SK-N-SH (cell line): ENCODE results near the gene ZBTB16. TPM values are rescaled to one million over a fixed set of nuclear protein-coding genes. Genes with fewer than 3 reads are reported as not detected.

ENCODE experiments used
- CTCF ChIA-PET: fragments of 300-600, 350-600 bp; formaldehyde crosslinking; extraction: SDS; loops from one replicate; lab custom pipeline; 2021; lab: Yijun Ruan, JAX
- POLR2A ChIA-PET: fragments of 350-600 bp; sonication (Branson Sonifier 250); formaldehyde crosslinking; extraction: SDS; loops from one replicate; lab custom pipeline; 2020; ENCODE audit warnings: antibody characterized with exemption, inconsistent platforms; lab: Yijun Ruan, JAX
- DNase-seq: peaks from one replicate; pipeline ENCODE4 v3.0.0; 2012
- H2AFZ ChIP-seq: fragments of 200-600 bp; sonication (generic); 2 replicates; pipeline ENCODE4 v1.8.1; 2016; ENCODE audit warnings: antibody characterized with exemption, mild to moderate bottlenecking, low read depth
- H3F3A ChIP-seq: fragments of 200-600 bp; sonication (generic); replicated peaks from 2 replicates; pipeline ENCODE3; 2016; ENCODE audit warnings: antibody characterized with exemption, mild to moderate bottlenecking; ENCODE audit not compliant: insufficient read depth
- H3K27ac ChIP-seq, 2 experiments: fragments of 200-500 bp in 1 of 2; fragments of 200-600 bp in 1 of 2; sonication (Bioruptor generic) in 1 of 2; sonication (generic), shearing (Covaris generic) in 1 of 2; 2 replicates each; pipeline versions ENCODE4 v1.5.1 to v1.6.1; 2014 to 2016; ENCODE audit warnings: low read depth in 2 of 2, inconsistent platforms in 1 of 2, low read length in 1 of 2, mild to moderate bottlenecking in 1 of 2, mixed read lengths in 1 of 2
- H3K27me3 ChIP-seq: fragments of 200-600 bp; sonication (generic), shearing (Covaris generic); 2 replicates; pipeline ENCODE4 v1.6.1; 2016; ENCODE audit warnings: mixed run types; ENCODE audit not compliant: insufficient read depth
- H3K36me3 ChIP-seq, 2 experiments: fragments of 200-500 bp in 1 of 2; fragments of 200-600 bp in 1 of 2; sonication (Bioruptor generic) in 1 of 2; sonication (generic) in 1 of 2; replicated peaks in 1 of 2; 2 replicates each; pipeline versions ENCODE3 to v1.5.1; 2014 to 2016; ENCODE audit warnings: low read length in 1 of 2, mild to moderate bottlenecking in 1 of 2; ENCODE audit not compliant: insufficient read depth in 2 of 2, control insufficient read depth in 1 of 2
- H3K4me1 ChIP-seq, 2 experiments: fragments of 200-500 bp in 1 of 2; fragments of 200-600 bp in 1 of 2; sonication (Bioruptor generic) in 1 of 2; sonication (generic), shearing (Covaris generic) in 1 of 2; 2 replicates each; pipeline versions ENCODE4 v1.5.1 to v1.6.1; 2014 to 2016; ENCODE audit warnings: low read depth in 1 of 2, low read length in 1 of 2, mixed run types in 1 of 2; ENCODE audit not compliant: insufficient read depth in 2 of 2, control insufficient read depth in 1 of 2
- H3K4me2 ChIP-seq: fragments of 200-600 bp; sonication (generic), shearing (Covaris generic); 2 replicates; pipeline ENCODE4 v1.6.1; 2017; ENCODE audit warnings: mixed run types
- H3K4me3 ChIP-seq, 2 experiments: fragments of 200-500 bp in 1 of 2; fragments of 200-600 bp in 1 of 2; sonication (Bioruptor generic) in 1 of 2; sonication (generic), shearing (Covaris generic) in 1 of 2; 2 replicates each; pipeline versions ENCODE4 v1.5.1 to v1.8.1; 2014 to 2016; ENCODE audit warnings: low read depth in 2 of 2, inconsistent platforms in 1 of 2, low read length in 1 of 2, mild to moderate bottlenecking in 1 of 2, mixed read lengths in 1 of 2, moderate library complexity in 1 of 2
- H3K79me2 ChIP-seq: fragments of 200-600 bp; sonication (generic); 2 replicates; pipeline ENCODE4 v1.8.1; 2017; ENCODE audit warnings: mild to moderate bottlenecking; ENCODE audit not compliant: insufficient read depth
- H3K9ac ChIP-seq: fragments of 200-600 bp; sonication (generic); 2 replicates; pipeline ENCODE4 v1.6.1; 2017; ENCODE audit warnings: mixed run types
- H3K9me2 ChIP-seq: fragments of 200-600 bp; sonication (generic); 2 replicates; pipeline ENCODE4 v1.6.1; 2017; ENCODE audit warnings: mixed run types
- H3K9me3 ChIP-seq: fragments of 200-600 bp; sonication (generic); 2 replicates; pipeline ENCODE4 v1.6.1; 2017; ENCODE audit warnings: mixed run types, mild to moderate bottlenecking, moderate library complexity
- H4K20me1 ChIP-seq: fragments of 200-600 bp; sonication (generic); 2 replicates; pipeline ENCODE4 v1.6.1; 2017; ENCODE audit warnings: mild to moderate bottlenecking, mixed run types; ENCODE audit not compliant: insufficient read depth
- ELF1 ChIP-seq: IDR thresholded peaks from 2 replicates; pipeline ENCODE4 v1.4.0; 2012
- FOSL2 ChIP-seq: IDR thresholded peaks from 2 replicates; pipeline ENCODE4 v1.4.0; 2012; ENCODE audit warnings: low read depth, mild to moderate bottlenecking, moderate library complexity, borderline replicate concordance
- GABPA ChIP-seq: IDR thresholded peaks from 2 replicates; pipeline ENCODE4 v1.4.0; 2012; ENCODE audit warnings: low read depth, mild to moderate bottlenecking
- GATA2 ChIP-seq: sonication (generic); formaldehyde crosslinking; IDR thresholded peaks from 2 replicates; pipeline ENCODE4 v1.5.0; 2020; ENCODE audit warnings: mild to moderate bottlenecking, missing genetic modification reagents
- IRF3 ChIP-seq: fragments of 150-350 bp; IDR thresholded peaks from 2 replicates; pipeline ENCODE4 v1.6.1; 2016; ENCODE audit warnings: mild to moderate bottlenecking, low read depth, low read length
- JUND ChIP-seq: IDR thresholded peaks from 2 replicates; pipeline ENCODE4 v1.4.0; 2012
- MAX ChIP-seq: IDR thresholded peaks from 2 replicates; pipeline ENCODE4 v1.4.0; 2012; ENCODE audit warnings: low read depth
- MEF2A ChIP-seq: IDR thresholded peaks from 2 replicates; pipeline ENCODE4 v1.4.0; 2012; ENCODE audit warnings: low read depth, borderline replicate concordance
- MXI1 ChIP-seq: IDR thresholded peaks from 2 replicates; pipeline ENCODE4 v1.6.1; 2012; ENCODE audit warnings: mild to moderate bottlenecking, low read depth, low read length, improper control_type of control experiment
- NFIC ChIP-seq: IDR thresholded peaks from 2 replicates; pipeline ENCODE4 v1.4.0; 2012; ENCODE audit warnings: borderline replicate concordance
- PBX3 ChIP-seq: IDR thresholded peaks from 2 replicates; pipeline ENCODE4; 2012
- POLR2AphosphoS5 ChIP-seq: IDR thresholded peaks from 2 replicates; pipeline ENCODE4 v1.6.1; 2012; ENCODE audit warnings: low read depth, low read length
- RAD21 ChIP-seq: IDR thresholded peaks from 2 replicates; pipeline ENCODE4 v1.6.1; 2012; ENCODE audit warnings: mild to moderate bottlenecking, low read length
- REST ChIP-seq: IDR thresholded peaks from 2 replicates; pipeline ENCODE4 v1.6.1; 2012; ENCODE audit warnings: mild to moderate bottlenecking, low read depth, low read length, moderate library complexity
- SIN3A ChIP-seq: IDR thresholded peaks from 2 replicates; pipeline ENCODE4 v1.6.1; 2012; ENCODE audit warnings: low read depth, mild to moderate bottlenecking, low read length, moderate library complexity, borderline replicate concordance
- TCF12 ChIP-seq: IDR thresholded peaks from 2 replicates; pipeline ENCODE4 v1.4.0; 2012
- TEAD4 ChIP-seq: IDR thresholded peaks from 2 replicates; pipeline ENCODE4 v1.4.0; 2012; ENCODE audit warnings: mild to moderate bottlenecking, borderline replicate concordance; ENCODE audit not compliant: insufficient read depth
- USF2 ChIP-seq: fragments of 150-350 bp; IDR thresholded peaks from 2 replicates; pipeline ENCODE4 v1.6.1; 2017; ENCODE audit warnings: antibody characterized with exemption, low read length, low read depth, borderline replicate concordance
- WGBS: methylation state at CpG from one replicate; pipeline ENCODE4 v1.1.6; 2017; ENCODE audit warnings: low lambda C conversion rate; 5-methylcytosine and 5-hydroxymethylcytosine counted together
- polyA plus RNA-seq, 3 experiments: library from polyadenylated mRNA; depleted of rRNA; stranded (reverse); fragments of >200 nt; gene quantifications; 2 replicates each; pipeline ENCODE4 v1.2.3, GENCODE V29; 2012

Gene ZBTB16
- polyA plus RNA-seq, 1 of the 3 experiments (the other 2 are of a cell fraction) = not detected

GRCh38 chr11:114188851-114189570 lies 129.5 kb downstream of the ZBTB16 start:
- ChIA-PET CTCF (interaction anchor here (1.1 to 1.2 kb wide), 2 partner anchors 9 to 10 kb away, joined by 3 read pairs; no protein-coding TSS in a partner anchor), POLR2A (no interaction called here)
- 19% methylated on average over 3 of the region's 3 CpGs for WGBS
- Histone ChIP-seq H2AFZ (no peak overlapping the region), H3K9me2 (no peaks in the 10 kb centered on the region), H3K27me3 (no peaks in the 10 kb centered on the region; the same call in 1 of the 2 replicates), H3K36me3 (no peaks in the 10 kb centered on the region), H3K79me2 (no peaks in the 10 kb centered on the region), H3K4me2 (no peak overlapping the region), H3K4me1 (no peaks in the 10 kb centered on the region), H3K9me3 (no peaks in the 10 kb centered on the region), H4K20me1 (no peaks in the 10 kb centered on the region), H3F3A (no peaks in the 10 kb centered on the region), H3K27ac (no peak overlapping the region), H3K9ac (no peak overlapping the region), H3K4me3 (no peak overlapping the region)
- no peak for DNase-seq
- TF ChIP-seq MAX = no peak
- TF ChIP-seq GATA2 (CRISPR knock-in tag) = no peak
- TF ChIP-seq USF2 = no peak
- TF ChIP-seq TEAD4 = no peak
- no peak for TF ChIP-seq TCF12
- no peak for TF ChIP-seq POLR2AphosphoS5
- no peak for TF ChIP-seq GABPA
- TF ChIP-seq MXI1 = no peak
- no peak for TF ChIP-seq IRF3
- TF ChIP-seq NFIC = no peak
- TF ChIP-seq PBX3 = no peak
- TF ChIP-seq FOSL2 = no peak
- no peak for TF ChIP-seq REST
- TF ChIP-seq JUND = no peak
- no peak for TF ChIP-seq RAD21
- no peak for TF ChIP-seq ELF1
- TF ChIP-seq MEF2A = no peak
- no peak for TF ChIP-seq SIN3A
